Endothelial cell of umbilical vein (primary cell): ENCODE data around the gene LPIN1. TPM values are rescaled to one million over a fixed set of nuclear protein-coding genes. Genes with fewer than 3 reads are reported as not detected.

Experiments
- BruUV-seq: library from RNA; stranded (reverse); fragments of 400-500 nt; replicated peaks from 2 replicates; lab custom pipeline; 2021; lab: Mats Ljungman, UMichigan
- CTCF ChIA-PET: fragments of 300-600, 350-600 bp; sonication (Branson Sonifier 250); formaldehyde crosslinking; loops from one replicate; lab custom pipeline; 2021; ENCODE audit warnings: antibody characterized with exemption, inconsistent platforms; lab: Charles Lee
- POLR2A ChIA-PET: fragments of 300-600, 350-600 bp; sonication (Branson Sonifier 250); formaldehyde crosslinking; loops from one replicate; lab custom pipeline; 2021; ENCODE audit warnings: antibody characterized with exemption, inconsistent platforms; lab: Charles Lee
- DNase-seq: peaks from one replicate; pipeline ENCODE4 v3.0.0-alpha.2; 2011; ENCODE audit warnings: low read depth, low spot score
- FAIRE-seq: peaks from 2 replicates; lab custom pipeline; 2011; peaks lifted over from hg19 to GRCh38; lab: Jason Lieb, UNC
- H2AFZ ChIP-seq: 2 replicates; pipeline ENCODE4 v1.6.0; 2012; ENCODE audit warnings: low read depth, low read length, control low read depth, inconsistent platforms
- H3K27ac ChIP-seq: 2 replicates; pipeline ENCODE4 v1.5.1; 2011; ENCODE audit warnings: low read depth, mild to moderate bottlenecking, control low read depth, low read length, moderate library complexity; ENCODE audit not compliant: insufficient read depth
- H3K27me3 ChIP-seq, 2 experiments: 2 replicates each; pipeline versions ENCODE4 v1.6.0 to v1.6.1; 2011; ENCODE audit warnings: low read length in 2 of 2, mixed read lengths in 1 of 2; ENCODE audit not compliant: control insufficient read depth in 2 of 2, insufficient read depth in 2 of 2
- H3K36me3 ChIP-seq, 2 experiments: 2 replicates in 1 of 2; 3 replicates in 1 of 2; pipeline ENCODE4 v1.5.1; 2011; ENCODE audit warnings: low read length in 2 of 2, mild to moderate bottlenecking in 1 of 2, moderate library complexity in 1 of 2; ENCODE audit not compliant: control insufficient read depth in 2 of 2, insufficient read depth in 2 of 2; ENCODE audit errors: extremely low read depth in 1 of 2
- H3K4me1 ChIP-seq: 3 replicates; pipeline ENCODE4 v1.5.1; 2011; ENCODE audit warnings: mild to moderate bottlenecking, low read length; ENCODE audit not compliant: control insufficient read depth, insufficient read depth; ENCODE audit errors: extremely low read depth
- H3K4me2 ChIP-seq: 2 replicates; pipeline ENCODE4 v1.6.1; 2011; ENCODE audit warnings: low read length, control low read depth, mixed read lengths; ENCODE audit not compliant: insufficient read depth
- H3K4me3 ChIP-seq, 3 experiments: fragments of 200-600 bp in 1 of 3; sonication (generic), shearing (Covaris generic) in 1 of 3; replicated peaks in 1 of 3; 2 replicates each; pipeline ENCODE4 v1.5.1; 2011 to 2016; ENCODE audit warnings: control low read depth in 3 of 3, low read length in 3 of 3, mild to moderate bottlenecking in 2 of 3, inconsistent platforms in 1 of 3, low read depth in 1 of 3, moderate library complexity in 1 of 3; ENCODE audit not compliant: insufficient read depth in 1 of 3
- H3K79me2 ChIP-seq: 2 replicates; pipeline ENCODE4 v1.6.0; 2012; ENCODE audit warnings: low read length, inconsistent platforms; ENCODE audit not compliant: control insufficient read depth, insufficient read depth
- H3K9ac ChIP-seq: replicated peaks from 2 replicates; pipeline ENCODE3; 2011; ENCODE audit warnings: low read length, control low read depth; ENCODE audit not compliant: insufficient read depth; ENCODE audit errors: extremely low read depth
- H3K9me1 ChIP-seq: replicated peaks from 3 replicates; pipeline ENCODE4 v1.6.0; 2011; ENCODE audit warnings: mild to moderate bottlenecking, low read length; ENCODE audit not compliant: control insufficient read depth, insufficient read depth; ENCODE audit errors: extremely low read depth
- H3K9me3 ChIP-seq: replicated peaks from 2 replicates; pipeline ENCODE4 v1.5.1; 2012; ENCODE audit warnings: low read length, inconsistent platforms; ENCODE audit not compliant: control insufficient read depth, insufficient read depth
- H4K20me1 ChIP-seq: replicated peaks from 2 replicates; pipeline ENCODE3; 2011; ENCODE audit warnings: mild to moderate bottlenecking, low read length; ENCODE audit not compliant: control insufficient read depth, insufficient read depth; ENCODE audit errors: extremely low read depth
- GATA2 ChIP-seq: IDR thresholded peaks from 2 replicates; pipeline ENCODE4 v1.7.0; 2011; ENCODE audit warnings: low read depth, mild to moderate bottlenecking, moderate library complexity, mixed read lengths, low read length; ENCODE audit not compliant: insufficient read length, insufficient read depth
- POLR2A ChIP-seq: IDR thresholded peaks from 2 replicates; pipeline ENCODE4 v1.6.1; 2012; ENCODE audit warnings: low read depth, mild to moderate bottlenecking, control low read depth, low read length
- POLR2AphosphoS5 ChIP-seq: IDR thresholded peaks from 2 replicates; pipeline ENCODE4 v1.6.1; 2012; ENCODE audit warnings: low read depth, mild to moderate bottlenecking, control low read depth, low read length, moderate library complexity; ENCODE audit not compliant: insufficient read depth
- dilution Hi-C: fragments of 300-500 bp; cut with MboI; formaldehyde crosslinking; loops from one replicate; pipeline ENCODE4 v1.15.0; 2019; ENCODE audit warnings: low sequenced_read_pairs; ENCODE audit not compliant: extremely low pct_ligation_motif_present
- intact Hi-C: fragments of 100-400 bp; cut with micrococcal nuclease; formaldehyde crosslinking; loops from one replicate; pipeline ENCODE4 v1.10.0; 2022
- polyA plus RNA-seq, 4 experiments: library from polyadenylated mRNA; depleted of rRNA in 3 of 4; stranded (reverse) in 3 of 4; unstranded in 1 of 4; fragments of >200 nt; gene quantifications; 2 replicates each; pipeline versions ENCODE4 v1.2.1 to v1.2.3, GENCODE V29; 2011 to 2012; ENCODE audit warnings: missing spikeins in 1 of 4
- total RNA-seq: library from RNA; stranded (reverse); gene quantifications from 2 replicates; pipeline ENCODE4 v1.2.3, GENCODE V29; 2021
- TF ChIP-seq, protein P1 (sequence below), 2 donors: IDR thresholded peaks; 1 replicate in 1 of 2; 2 replicates in 1 of 2; pipeline ENCODE4 v1.5.1; 2011; ENCODE audit warnings: low read length in 2 of 2, mild to moderate bottlenecking in 2 of 2, moderate library complexity in 2 of 2, control low read depth in 1 of 2, inconsistent platforms in 1 of 2, low read depth in 1 of 2; ENCODE audit not compliant: insufficient read depth in 1 of 2; ENCODE audit errors: extremely low read depth in 1 of 2

Gene LPIN1
- total and polyA plus RNA-seq, 2 donors (not counting 3 experiments of a cell fraction or from before 2014, with no cell fraction given), result 26.6 to 80.4 TPM

DNA sequence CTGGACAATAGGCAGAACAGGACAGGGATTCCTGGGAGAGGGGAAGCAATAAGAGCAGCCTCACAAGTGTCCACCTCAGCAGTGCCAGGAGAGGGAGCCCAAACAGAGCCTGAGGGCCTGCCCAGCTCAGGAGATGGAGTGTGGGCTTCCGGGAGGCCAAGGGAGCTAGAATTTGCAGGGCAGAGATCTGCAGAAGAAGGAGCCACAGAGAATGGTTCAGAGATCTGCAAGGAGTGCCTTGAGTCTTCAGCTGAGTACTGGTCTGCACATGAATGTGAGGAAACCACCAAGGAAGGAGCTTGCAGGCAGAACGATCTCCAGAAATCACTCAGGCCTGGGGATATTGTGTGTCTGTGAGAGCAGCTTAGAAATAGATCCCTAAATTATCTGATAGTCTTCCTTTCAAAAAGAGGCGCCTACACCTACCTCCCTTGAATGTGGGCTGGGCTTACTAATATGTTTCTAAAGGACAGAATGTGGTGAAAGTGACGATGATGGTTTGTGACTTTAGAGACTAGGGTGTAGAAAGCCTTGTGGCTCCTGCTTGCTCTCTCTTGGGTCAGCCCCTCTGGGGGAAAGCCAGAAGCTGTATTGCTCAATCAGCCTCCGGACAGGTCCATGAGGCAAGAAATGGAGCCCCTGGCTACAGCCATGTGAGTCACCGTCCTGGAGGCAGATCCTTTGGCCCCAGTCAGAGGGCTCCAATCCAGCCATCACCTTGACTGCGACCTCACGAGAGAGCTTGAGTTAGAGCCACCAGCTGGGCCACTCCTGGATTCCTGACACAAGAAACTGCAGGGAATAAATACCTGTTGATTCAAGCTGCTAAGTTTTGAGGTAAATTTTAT, 7.6 kb upstream of the LPIN1 start:
- H3K27ac ChIP-seq, result no peak overlapping the region
- POLR2A ChIA-PET, result no interaction called here
- dilution Hi-C loops, result no loop called here

More for the DNA sequence above, 7.6 kb upstream of the LPIN1 start:
- Histone ChIP-seq H2AFZ (peak overlapping the region; percentile 63), H3K9me1 (no peaks in the 10 kb centered on the region), H3K36me3 (no peaks in the 10 kb centered on the region), H3K79me2 (no peaks in the 10 kb centered on the region), H4K20me1 (no peaks in the 10 kb centered on the region), H3K27me3 (peaks cover 6 to 10% of the 10 kb centered on the region in 2 experiments), H3K4me3 (no peak overlapping the region), H3K4me1 (peaks cover 23% of the 10 kb centered on the region), H3K9me3 (no peaks in the 10 kb centered on the region), H3K4me2 (no peak overlapping the region), H3K9ac (no peak overlapping the region)
- BruUV-seq, result no TSS peak
- intact Hi-C loops, result loop anchor here (1.0 kb wide), 2 partner anchors 40 to 46 kb away; no protein-coding TSS in a partner anchor
- DNase-seq (peak; percentile 52), FAIRE-seq (peak; percentile 74)
- CTCF ChIA-PET, result interaction anchor here (1.1 to 5.3 kb wide), 12 partner anchors 8 to 1268 kb away, joined by 3 to 80 read pairs (median 7); partner anchors contain the start of gene LPIN1
- TF ChIP-seq POLR2A, result no peak
- TF ChIP-seq GATA2, result no peak
- TF ChIP-seq, protein P1, sequence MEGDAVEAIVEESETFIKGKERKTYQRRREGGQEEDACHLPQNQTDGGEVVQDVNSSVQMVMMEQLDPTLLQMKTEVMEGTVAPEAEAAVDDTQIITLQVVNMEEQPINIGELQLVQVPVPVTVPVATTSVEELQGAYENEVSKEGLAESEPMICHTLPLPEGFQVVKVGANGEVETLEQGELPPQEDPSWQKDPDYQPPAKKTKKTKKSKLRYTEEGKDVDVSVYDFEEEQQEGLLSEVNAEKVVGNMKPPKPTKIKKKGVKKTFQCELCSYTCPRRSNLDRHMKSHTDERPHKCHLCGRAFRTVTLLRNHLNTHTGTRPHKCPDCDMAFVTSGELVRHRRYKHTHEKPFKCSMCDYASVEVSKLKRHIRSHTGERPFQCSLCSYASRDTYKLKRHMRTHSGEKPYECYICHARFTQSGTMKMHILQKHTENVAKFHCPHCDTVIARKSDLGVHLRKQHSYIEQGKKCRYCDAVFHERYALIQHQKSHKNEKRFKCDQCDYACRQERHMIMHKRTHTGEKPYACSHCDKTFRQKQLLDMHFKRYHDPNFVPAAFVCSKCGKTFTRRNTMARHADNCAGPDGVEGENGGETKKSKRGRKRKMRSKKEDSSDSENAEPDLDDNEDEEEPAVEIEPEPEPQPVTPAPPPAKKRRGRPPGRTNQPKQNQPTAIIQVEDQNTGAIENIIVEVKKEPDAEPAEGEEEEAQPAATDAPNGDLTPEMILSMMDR (IDR thresholded peaks at IDR 0.05; ENCODE audit: extremely low read depth in 1 of 2, insufficient read depth in 1 of 2, low read depth in 1 of 2, low read length in 2 of 2), result peak; percentile 47 to 71
- no peak for TF ChIP-seq POLR2AphosphoS5
